Measurements from ENCODE around the gene PLCH2.
"Not testable (repeated sequence)": the region's sequence is repeated elsewhere in the genome, so short reads cannot be mapped to it uniquely, and the experiment has no call there.

PLCH2 gene
- total RNA-seq, result 73.9 to 74.1 reads per million in 2 donors

GRCh38 chr1:2476061-2476999 lies at the start of gene PLCH2:
Gene PLCH2, plus strand, starts transcription at chr1:2476289. Its CDS starts 300 bp downstream, at chr1:2476589.
- DNase-seq, result no peak

GRCh38 chr1:2426540-2426939 lies 49.5 kb upstream of the PLCH2 start:
- no peak for DNase-seq

- no peak for DNase-seq
Observed at GRCh38 chr1:2427051-2427450, 49.0 kb upstream of the PLCH2 start.

GRCh38 chr1:2427976-2428375 lies 48.1 kb upstream of the PLCH2 start:
- DNase-seq, result no peak

GRCh38 chr1:2428490-2428889 lies 47.6 kb upstream of the PLCH2 start:
- DNase-seq, result no peak

GRCh38 chr1:2429780-2430591 lies 46.1 kb upstream of the PLCH2 start:
- DNase-seq, result no peak

- no peak for DNase-seq
Observed at GRCh38 chr1:2430592-2430973, 45.5 kb upstream of the PLCH2 start.

- DNase-seq, result no peak
Observed at GRCh38 chr1:2431103-2431502, 45.0 kb upstream of the PLCH2 start.

- no peak for DNase-seq
Observed at GRCh38 chr1:2431518-2431917, 44.6 kb upstream of the PLCH2 start.

GRCh38 chr1:2432441-2432844 lies 43.6 kb upstream of the PLCH2 start:
- no peak for DNase-seq

- DNase-seq, result no peak
Observed at GRCh38 chr1:2433196-2433595, 42.9 kb upstream of the PLCH2 start.

GRCh38 chr1:2433936-2434655 lies 42.0 kb upstream of the PLCH2 start:
- no peak for DNase-seq

GRCh38 chr1:2435091-2435490 lies 41.0 kb upstream of the PLCH2 start:
- DNase-seq, result no peak

GRCh38 chr1:2435746-2436355 lies 40.2 kb upstream of the PLCH2 start:
- DNase-seq, result no peak

- DNase-seq, result no peak
Observed at GRCh38 chr1:2436876-2437275, 39.2 kb upstream of the PLCH2 start.

- no peak for DNase-seq
Observed at GRCh38 chr1:2437617-2438016, 38.5 kb upstream of the PLCH2 start.

- DNase-seq, result no peak
Observed at GRCh38 chr1:2438038-2438437, 38.1 kb upstream of the PLCH2 start.

GRCh38 chr1:2438641-2439040 lies 37.4 kb upstream of the PLCH2 start:
- no peak for DNase-seq

GRCh38 chr1:2439369-2439768 lies 36.7 kb upstream of the PLCH2 start:
- no peak for DNase-seq

GRCh38 chr1:2440346-2440745 lies 35.7 kb upstream of the PLCH2 start:
- DNase-seq, result not testable (repeated sequence)

GRCh38 chr1:2441746-2442145 lies 34.3 kb upstream of the PLCH2 start:
- no peak for DNase-seq

GRCh38 chr1:2442661-2443060 lies 33.4 kb upstream of the PLCH2 start:
- no peak for DNase-seq
